Neural progenitor cell (in vitro differentiated cells): ENCODE data around the gene KITLG. TPM values are rescaled to one million over a fixed set of nuclear protein-coding genes. Genes with fewer than 3 reads are reported as not detected.

Experiments
- DNase-seq: peaks from one replicate; pipeline ENCODE4 v3.0.0-alpha.2; 2016; ENCODE audit warnings: low spot score
- H2AFZ ChIP-seq: fragments of 200-600 bp; sonication (generic); replicated peaks from 2 replicates; pipeline ENCODE4 v1.6.1; 2016; ENCODE audit warnings: antibody characterized with exemption
- H3F3A ChIP-seq: fragments of 200-600 bp; sonication (generic); 2 replicates; pipeline ENCODE4 v1.6.1; 2016; ENCODE audit warnings: antibody characterized with exemption, low read depth
- H3K27ac ChIP-seq: fragments of 200-600 bp; sonication (generic); 2 replicates; pipeline ENCODE4 v1.5.1; 2016; ENCODE audit warnings: mild to moderate bottlenecking
- H3K27me3 ChIP-seq: fragments of 200-600 bp; sonication (generic); 2 replicates; pipeline ENCODE4 v1.6.1; 2016; ENCODE audit warnings: mild to moderate bottlenecking, moderate library complexity
- H3K36me3 ChIP-seq: fragments of 200-600 bp; sonication (generic); 2 replicates; pipeline ENCODE4 v1.5.1; 2016
- H3K4me1 ChIP-seq: fragments of 200-600 bp; sonication (generic); 2 replicates; pipeline ENCODE4 v1.6.1; 2016; ENCODE audit warnings: mixed run types
- H3K4me2 ChIP-seq: fragments of 200-600 bp; sonication (generic); 2 replicates; pipeline ENCODE4 v1.6.1; 2016
- H3K4me3 ChIP-seq: fragments of 200-600 bp; sonication (generic); 2 replicates; pipeline ENCODE4 v1.5.1; 2016
- H3K79me2 ChIP-seq: fragments of 200-600 bp; sonication (generic); 2 replicates; pipeline ENCODE4 v1.6.1; 2016; ENCODE audit warnings: low read depth
- H3K9ac ChIP-seq: fragments of 200-600 bp; sonication (generic); 2 replicates; pipeline ENCODE4 v1.6.1; 2016
- H3K9me3 ChIP-seq: fragments of 200-600 bp; sonication (generic); 2 replicates; pipeline ENCODE4 v1.5.1; 2016; ENCODE audit warnings: low read depth
- H4K20me1 ChIP-seq: fragments of 200-600 bp; sonication (generic); 2 replicates; pipeline ENCODE4 v1.6.1; 2016; ENCODE audit warnings: low read depth
- H3K27ac Mint-ChIP-seq: 3 replicates; pipeline ENCODE4 v1.8.0; 2021; ENCODE audit warnings: mixed read lengths
- H3K27me3 Mint-ChIP-seq: 2 replicates; pipeline ENCODE4 v1.8.0; 2022; ENCODE audit warnings: low read depth, mild to moderate bottlenecking, inconsistent platforms, moderate library complexity, mixed read lengths; ENCODE audit not compliant: insufficient read depth
- H3K36me3 Mint-ChIP-seq: 3 replicates; pipeline ENCODE4 v1.8.0; 2021; ENCODE audit warnings: mixed read lengths
- H3K4me1 Mint-ChIP-seq: 3 replicates; pipeline ENCODE4 v1.8.0; 2021; ENCODE audit warnings: mixed read lengths
- H3K4me3 Mint-ChIP-seq: 3 replicates; pipeline ENCODE4 v1.8.0; 2021; ENCODE audit warnings: mild to moderate bottlenecking, moderate library complexity, mixed read lengths
- H3K9me3 Mint-ChIP-seq: 3 replicates; pipeline ENCODE4 v1.8.0; 2020; ENCODE audit warnings: mixed read lengths
- EZH2 ChIP-seq: fragments of 200-600 bp; sonication (generic); IDR thresholded peaks from 2 replicates; pipeline ENCODE4 v1.6.1; 2017; ENCODE audit warnings: antibody characterized with exemption, mild to moderate bottlenecking, moderate library complexity
- EZH2phosphoT487 ChIP-seq: fragments of 200-600 bp; sonication (generic); IDR thresholded peaks from 2 replicates; pipeline ENCODE4 v1.6.1; 2017; ENCODE audit warnings: antibody characterized with exemption
- total RNA-seq: library from RNA; depleted of rRNA; stranded (reverse); fragments of >200 nt; gene quantifications from 2 replicates; pipeline ENCODE4 v1.2.3, GENCODE V29; 2015; ENCODE audit warnings: low replicate concordance
- TF ChIP-seq, protein P1 (sequence below): fragments of 200-600 bp; sonication (generic); IDR thresholded peaks from 2 replicates; pipeline ENCODE4 v1.5.1; 2017; ENCODE audit warnings: antibody characterized with exemption, mild to moderate bottlenecking

The KITLG gene
- total RNA-seq, 1 donor from 2014 or later, result 1.0 TPM

- DNase-seq, result no peak
- TF ChIP-seq EZH2phosphoT487 (no peak), EZH2 (no peak)
- TF ChIP-seq, protein P1, sequence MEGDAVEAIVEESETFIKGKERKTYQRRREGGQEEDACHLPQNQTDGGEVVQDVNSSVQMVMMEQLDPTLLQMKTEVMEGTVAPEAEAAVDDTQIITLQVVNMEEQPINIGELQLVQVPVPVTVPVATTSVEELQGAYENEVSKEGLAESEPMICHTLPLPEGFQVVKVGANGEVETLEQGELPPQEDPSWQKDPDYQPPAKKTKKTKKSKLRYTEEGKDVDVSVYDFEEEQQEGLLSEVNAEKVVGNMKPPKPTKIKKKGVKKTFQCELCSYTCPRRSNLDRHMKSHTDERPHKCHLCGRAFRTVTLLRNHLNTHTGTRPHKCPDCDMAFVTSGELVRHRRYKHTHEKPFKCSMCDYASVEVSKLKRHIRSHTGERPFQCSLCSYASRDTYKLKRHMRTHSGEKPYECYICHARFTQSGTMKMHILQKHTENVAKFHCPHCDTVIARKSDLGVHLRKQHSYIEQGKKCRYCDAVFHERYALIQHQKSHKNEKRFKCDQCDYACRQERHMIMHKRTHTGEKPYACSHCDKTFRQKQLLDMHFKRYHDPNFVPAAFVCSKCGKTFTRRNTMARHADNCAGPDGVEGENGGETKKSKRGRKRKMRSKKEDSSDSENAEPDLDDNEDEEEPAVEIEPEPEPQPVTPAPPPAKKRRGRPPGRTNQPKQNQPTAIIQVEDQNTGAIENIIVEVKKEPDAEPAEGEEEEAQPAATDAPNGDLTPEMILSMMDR, result no peak
- no peaks in the 10 kb centered on the region for H3K9me3 ChIP-seq
Observed at GRCh38 chr12:88562846-88563582, 17.3 kb downstream of the KITLG start.

GRCh38 chr12:88562151-88562550 lies 18.1 kb downstream of the KITLG start:
- H3K4me1 Mint-ChIP-seq, result peaks cover 7% of the 10 kb centered on the region
- TF ChIP-seq EZH2, result no peak
- TF ChIP-seq EZH2phosphoT487, result no peak
- TF ChIP-seq, protein P1, result no peak
- no peak for DNase-seq
- Histone ChIP-seq H3K79me2 (no peaks in the 10 kb centered on the region), H3K4me2 (no peak overlapping the region), H3K9ac (no peak overlapping the region), H3K27me3 (no peaks in the 10 kb centered on the region), H3F3A (no peaks in the 10 kb centered on the region), H3K4me3 (no peak overlapping the region), H3K27ac (no peak overlapping the region), H2AFZ (no peak overlapping the region), H3K9me3 (no peaks in the 10 kb centered on the region), H4K20me1 (no peaks in the 10 kb centered on the region), H3K4me1 (peaks cover 9% of the 10 kb centered on the region), H3K36me3 (no peaks in the 10 kb centered on the region)
- H3K4me3 Mint-ChIP-seq, result no peak overlapping the region
- H3K27me3 Mint-ChIP-seq, result no peaks in the 10 kb centered on the region
- H3K36me3 Mint-ChIP-seq, result no peaks in the 10 kb centered on the region
- no peak overlapping the region for H3K27ac Mint-ChIP-seq
- no peaks in the 10 kb centered on the region for H3K9me3 Mint-ChIP-seq

More at GRCh38 chr12:88562846-88563582, 17.3 kb downstream of the KITLG start:
- no peak overlapping the region for H3K4me3 Mint-ChIP-seq
- no peaks in the 10 kb centered on the region for H3K27me3 ChIP-seq
- no peaks in the 10 kb centered on the region for H3K36me3 Mint-ChIP-seq
- H3K27me3 Mint-ChIP-seq, result no peaks in the 10 kb centered on the region
- no peaks in the 10 kb centered on the region for H3K9me3 Mint-ChIP-seq
- no peaks in the 10 kb centered on the region for H3F3A ChIP-seq
- H3K4me1 ChIP-seq, result peaks cover 9% of the 10 kb centered on the region
- no peak overlapping the region for H3K9ac ChIP-seq
- no peak overlapping the region for H3K27ac Mint-ChIP-seq
- H3K4me3 ChIP-seq, result no peak overlapping the region
- H2AFZ ChIP-seq, result no peak overlapping the region
- H3K79me2 ChIP-seq, result no peaks in the 10 kb centered on the region
- H3K4me1 Mint-ChIP-seq, result peaks cover 7% of the 10 kb centered on the region
- H3K36me3 ChIP-seq, result no peaks in the 10 kb centered on the region
- H4K20me1 ChIP-seq, result no peaks in the 10 kb centered on the region
- H3K4me2 ChIP-seq, result no peak overlapping the region
- no peak overlapping the region for H3K27ac ChIP-seq

DNA sequence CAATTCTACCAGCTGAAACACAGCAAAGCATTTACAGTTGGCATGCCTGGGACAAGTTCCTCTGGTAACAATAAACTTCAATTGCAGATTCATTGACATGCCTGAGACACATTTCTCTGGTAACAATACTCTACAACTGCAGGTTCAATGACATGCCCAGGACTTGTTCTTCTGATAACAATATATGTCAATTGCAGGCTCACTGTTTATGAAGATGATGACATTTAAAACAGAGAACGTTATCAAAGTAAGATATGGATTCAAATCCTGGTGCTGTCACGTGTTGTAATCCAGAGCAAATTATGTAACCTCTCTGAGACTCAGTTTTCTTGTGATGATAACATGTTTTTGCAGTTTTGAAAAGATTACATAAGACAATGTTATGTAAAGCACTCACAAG lies 20.5 kb downstream of the KITLG start:
- Histone ChIP-seq H3K79me2 (no peaks in the 10 kb centered on the region), H2AFZ (no peak overlapping the region), H4K20me1 (no peaks in the 10 kb centered on the region), H3K27me3 (no peaks in the 10 kb centered on the region), H3K4me2 (no peak overlapping the region), H3K4me3 (no peak overlapping the region), H3K36me3 (no peaks in the 10 kb centered on the region), H3K9me3 (no peaks in the 10 kb centered on the region), H3K9ac (no peak overlapping the region), H3K27ac (no peak overlapping the region), H3K4me1 (peaks cover 9% of the 10 kb centered on the region), H3F3A (no peaks in the 10 kb centered on the region)
- no peak for DNase-seq
- H3K27ac Mint-ChIP-seq, result no peak overlapping the region
- peaks cover 7% of the 10 kb centered on the region for H3K4me1 Mint-ChIP-seq
- peaks cover 3% of the 10 kb centered on the region for H3K27me3 Mint-ChIP-seq
- TF ChIP-seq EZH2, result no peak
- TF ChIP-seq, protein P1, result no peak
- TF ChIP-seq EZH2phosphoT487, result no peak
- no peaks in the 10 kb centered on the region for H3K9me3 Mint-ChIP-seq
- no peaks in the 10 kb centered on the region for H3K36me3 Mint-ChIP-seq
- H3K4me3 Mint-ChIP-seq, result no peak overlapping the region
